SKM-1 (cell line): ENCODE results near the gene ZNF223.

Experiments used
- DNase-seq: peaks from one replicate; lab custom pipeline; 2025; ENCODE audit not compliant: unreplicated experiment; lab: John Stamatoyannopoulos, UW

The ZNF223 gene

DNA sequence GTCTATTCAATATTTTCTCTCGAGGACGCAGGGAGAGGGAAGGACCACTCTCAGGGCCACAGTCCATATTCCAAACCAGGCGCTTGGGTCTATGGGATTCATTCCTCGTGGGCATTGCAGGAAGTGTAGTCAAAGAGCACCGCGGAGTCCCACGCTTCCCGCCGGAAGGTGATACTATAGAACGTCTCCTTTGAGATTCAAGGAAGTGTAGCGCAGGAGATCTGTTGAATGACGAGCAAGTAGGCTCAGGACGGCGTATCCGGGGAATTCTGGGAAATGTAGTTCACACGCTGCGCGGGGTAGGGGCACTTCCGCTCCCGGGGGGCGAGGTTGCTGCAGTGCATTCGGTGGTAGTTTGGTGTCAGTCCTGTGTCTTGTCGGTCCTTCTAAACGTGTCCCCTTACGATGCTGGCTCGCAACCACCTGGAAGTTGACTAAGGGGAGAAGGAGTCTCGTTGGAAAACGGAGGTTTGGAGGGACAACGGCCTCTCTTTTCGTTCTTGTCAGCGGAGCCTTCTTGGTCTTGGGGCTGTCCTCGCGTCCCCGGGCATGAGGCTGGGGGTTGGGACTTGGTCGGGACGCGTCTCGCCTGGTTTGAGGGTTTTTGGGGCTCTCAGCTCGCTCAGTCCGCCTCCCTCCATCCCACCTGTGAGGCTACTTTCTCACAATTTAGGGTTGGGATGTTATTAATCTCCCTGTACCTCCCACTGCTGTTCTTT lies 20.1 kb downstream of the ZNF223 start, which contains the start of gene ZNF284:
TSS of gene ZNF284 (plus strand) at position 336 of the 719 bp plus-strand sequence. CDS start 4,231 bp downstream, outside the sequence.
- DNase-seq: peak; percentile 11

DNA sequence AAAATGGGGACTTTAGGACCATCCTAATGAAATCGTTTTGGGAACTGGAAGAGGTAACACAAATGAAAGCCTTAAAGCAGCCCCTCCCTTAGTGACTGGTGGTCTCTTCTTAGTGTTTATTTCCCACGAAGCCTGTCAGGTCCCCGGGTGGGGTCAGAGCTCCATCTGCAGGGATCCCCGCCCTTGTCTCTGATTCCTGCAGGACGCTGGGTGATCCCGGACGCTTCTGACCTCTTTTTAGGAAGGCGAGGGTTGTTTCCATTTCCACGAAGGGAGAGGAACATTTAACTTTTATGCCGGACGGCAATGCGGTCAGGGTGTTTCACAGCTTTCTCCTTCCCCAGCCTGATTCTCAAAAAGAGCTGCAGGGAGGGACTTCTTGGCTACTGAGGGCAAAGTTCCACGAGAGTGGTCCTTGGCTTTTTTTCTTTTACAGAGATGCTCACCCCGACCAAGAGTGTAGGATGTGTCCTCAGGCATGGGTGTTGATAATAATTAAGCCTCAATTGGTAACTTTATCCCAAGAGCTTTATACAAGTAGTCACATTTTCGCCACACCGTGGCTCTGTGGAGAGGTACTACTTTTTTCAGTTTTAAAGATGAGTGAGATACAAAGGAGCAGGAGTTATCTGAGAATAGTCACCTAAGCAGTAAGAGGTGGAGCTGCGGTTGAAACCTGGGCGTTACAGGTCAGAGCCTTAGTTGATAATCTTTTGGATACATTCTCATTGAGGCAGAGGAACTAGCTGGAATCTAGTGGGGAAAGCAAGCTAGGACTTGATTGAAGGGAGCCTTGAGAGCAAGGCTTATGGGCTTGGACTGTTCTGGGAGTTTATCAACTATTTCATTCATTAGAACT lies 20.9 kb downstream of the ZNF223 start:
- DNase-seq: no peak

DNA sequence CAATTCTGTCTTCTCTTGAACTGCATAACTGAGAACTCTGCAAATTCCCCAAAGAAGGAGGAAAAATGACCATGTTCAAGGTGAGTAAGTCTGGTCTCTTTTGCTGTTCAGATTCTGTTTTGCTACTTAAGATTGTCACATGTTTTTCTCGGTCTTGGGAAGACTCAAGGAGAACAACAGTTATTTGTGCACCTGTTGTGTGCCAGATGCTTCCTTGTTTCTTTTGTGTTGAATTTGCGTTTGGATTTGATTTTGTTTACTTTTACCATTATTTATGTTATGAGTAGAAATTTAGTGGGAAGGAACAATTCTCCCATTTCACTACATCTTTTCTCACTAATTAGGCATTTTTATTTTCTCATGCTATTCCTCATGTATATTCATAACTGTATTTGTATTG lies 24.5 kb downstream of the ZNF223 start:
- DNase-seq: no peak

DNA sequence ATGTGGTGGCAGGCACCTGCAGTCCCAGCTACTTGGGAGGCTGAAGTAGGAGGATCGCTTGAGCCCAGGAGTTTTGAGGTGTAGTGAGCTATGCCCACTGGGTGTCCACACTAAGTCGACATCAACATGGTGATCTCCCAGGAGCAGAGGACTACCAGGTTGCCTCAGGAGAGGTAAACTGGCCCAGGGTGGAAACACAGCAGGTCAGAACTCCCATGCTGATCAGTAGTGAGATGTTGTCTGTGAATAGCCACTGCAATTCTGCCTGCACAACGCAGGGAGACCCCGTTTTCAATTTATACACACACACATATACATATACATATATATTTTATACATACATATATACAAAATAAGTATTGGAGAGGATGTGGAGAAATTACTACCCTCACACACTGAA lies 40.3 kb downstream of the ZNF223 start:
- no peak for DNase-seq

DNA sequence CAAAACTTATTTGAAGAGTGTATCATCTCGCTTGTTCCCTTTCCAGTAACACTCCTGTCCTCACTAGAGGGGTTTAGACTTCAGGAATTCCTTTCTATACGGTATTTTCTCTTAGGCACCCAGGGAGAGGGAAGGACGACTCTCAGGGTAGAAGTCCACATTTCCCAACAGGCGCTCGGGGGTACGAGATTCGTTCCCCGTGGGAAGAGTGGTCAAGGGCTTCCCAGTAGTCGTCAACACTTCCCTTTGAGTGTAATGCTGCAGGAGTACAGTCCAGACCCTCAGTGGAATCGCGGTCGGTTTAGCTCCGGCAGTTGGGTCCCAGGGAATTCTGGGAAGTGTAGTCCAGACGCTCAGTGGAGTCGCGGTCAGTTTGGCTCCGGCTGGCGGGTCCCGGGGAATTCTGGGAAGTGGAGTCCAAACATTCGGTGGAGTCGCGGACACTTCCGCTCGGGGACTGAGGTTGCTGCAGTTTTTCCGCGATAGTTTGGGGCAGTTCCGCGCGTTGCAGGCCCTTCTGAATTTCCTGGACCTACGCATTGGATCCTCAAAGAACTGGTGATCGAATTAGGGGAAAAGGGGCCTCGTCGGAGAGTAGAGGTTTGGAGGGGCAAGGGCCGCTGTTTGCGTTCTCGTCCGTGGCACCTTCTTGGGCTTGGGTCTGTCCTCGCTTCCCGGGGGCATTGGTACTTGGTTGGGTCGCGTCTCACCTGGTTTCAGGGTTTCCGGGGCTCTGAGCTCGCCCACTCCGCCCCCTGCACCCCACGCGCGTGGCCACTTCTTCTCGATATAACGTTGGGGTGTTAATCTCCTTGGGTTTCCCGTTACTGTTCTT lies 42.3 kb downstream of the ZNF223 start, which contains the start of gene ZNF224:
TSS of gene ZNF224 (plus strand) at position 431 of the 835 bp plus-strand sequence. CDS start 3,513 bp downstream, outside the sequence.
- peak; percentile 41 for DNase-seq

DNA sequence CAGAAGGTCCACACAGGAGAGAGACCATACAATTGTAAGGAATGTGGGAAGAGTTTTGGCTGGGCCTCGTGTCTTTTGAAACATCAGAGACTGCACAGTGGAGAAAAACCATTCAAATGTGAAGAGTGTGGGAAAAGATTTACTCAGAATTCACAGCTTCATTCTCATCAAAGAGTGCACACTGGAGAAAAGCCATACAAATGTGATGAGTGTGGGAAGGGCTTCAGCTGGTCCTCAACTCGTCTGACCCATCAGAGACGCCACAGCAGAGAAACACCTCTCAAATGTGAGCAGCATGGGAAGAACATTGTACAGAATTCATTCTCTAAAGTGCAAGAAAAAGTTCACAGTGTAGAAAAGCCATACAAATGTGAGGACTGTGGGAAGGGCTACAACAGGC lies 55.9 kb downstream of the ZNF223 start:
- DNase-seq: no peak

DNA sequence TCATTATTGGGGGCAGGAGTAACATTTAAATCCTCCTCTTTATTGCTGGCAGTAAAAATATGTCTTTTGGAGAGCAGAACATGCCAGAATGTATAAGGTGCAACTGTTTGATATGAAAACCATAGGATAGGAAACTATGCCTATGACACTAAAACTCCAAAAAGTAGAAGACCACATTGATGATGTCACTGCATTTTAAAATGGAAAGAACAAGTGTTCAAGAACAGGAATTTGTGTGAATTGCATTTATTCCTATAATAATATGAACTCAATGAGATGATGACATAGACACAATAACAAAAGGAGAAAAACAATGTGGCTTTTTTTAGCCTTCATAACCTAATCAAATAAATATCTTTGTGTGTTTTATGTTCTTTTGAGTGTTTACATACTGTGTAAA lies 57.6 kb downstream of the ZNF223 start:
- no peak for DNase-seq

DNA sequence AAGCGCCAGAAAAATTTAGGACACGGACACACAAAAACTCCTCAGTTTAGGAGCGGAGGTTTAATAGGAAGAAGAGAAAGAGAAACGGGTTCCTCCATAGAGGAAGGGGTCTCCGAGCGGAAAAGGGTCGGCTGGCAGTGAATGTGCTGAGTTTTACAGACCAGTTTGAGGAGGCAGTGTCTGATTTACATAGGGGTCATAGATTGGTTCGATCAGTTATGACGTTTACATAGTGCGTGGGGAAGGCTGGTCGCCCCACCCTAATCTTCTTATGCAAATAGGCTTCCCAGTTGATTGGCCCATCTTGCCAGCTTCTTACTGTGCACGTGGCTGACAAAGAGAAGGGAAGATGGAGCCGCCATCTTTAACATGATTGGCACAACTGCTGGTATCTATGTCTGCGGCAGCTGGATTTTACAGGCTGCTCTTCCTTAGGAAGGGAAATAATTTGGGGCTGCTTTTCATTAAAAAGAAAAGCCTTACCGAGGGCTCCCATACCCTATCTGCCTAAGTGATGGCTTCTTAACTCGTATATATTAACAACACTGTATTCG lies 60.2 kb downstream of the ZNF223 start:
- DNase-seq: no peak

DNA sequence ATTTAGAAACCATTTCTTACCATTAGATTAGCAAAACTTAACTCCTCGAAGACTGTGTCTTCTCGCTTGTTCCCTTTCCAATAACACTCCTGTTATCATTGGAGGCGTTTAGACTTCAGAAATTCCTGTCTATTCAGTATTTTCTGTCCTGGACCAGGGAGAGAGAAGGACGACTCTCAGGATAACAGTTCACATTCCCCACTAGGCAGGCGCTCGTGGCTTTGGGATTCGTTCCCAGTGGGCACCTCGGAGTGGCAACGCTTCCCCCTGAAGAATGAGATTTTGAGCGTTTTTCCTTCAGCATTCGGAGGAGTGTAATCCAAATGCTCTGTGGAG lies 60.9 kb downstream of the ZNF223 start:
- DNase-seq: no peak

DNA sequence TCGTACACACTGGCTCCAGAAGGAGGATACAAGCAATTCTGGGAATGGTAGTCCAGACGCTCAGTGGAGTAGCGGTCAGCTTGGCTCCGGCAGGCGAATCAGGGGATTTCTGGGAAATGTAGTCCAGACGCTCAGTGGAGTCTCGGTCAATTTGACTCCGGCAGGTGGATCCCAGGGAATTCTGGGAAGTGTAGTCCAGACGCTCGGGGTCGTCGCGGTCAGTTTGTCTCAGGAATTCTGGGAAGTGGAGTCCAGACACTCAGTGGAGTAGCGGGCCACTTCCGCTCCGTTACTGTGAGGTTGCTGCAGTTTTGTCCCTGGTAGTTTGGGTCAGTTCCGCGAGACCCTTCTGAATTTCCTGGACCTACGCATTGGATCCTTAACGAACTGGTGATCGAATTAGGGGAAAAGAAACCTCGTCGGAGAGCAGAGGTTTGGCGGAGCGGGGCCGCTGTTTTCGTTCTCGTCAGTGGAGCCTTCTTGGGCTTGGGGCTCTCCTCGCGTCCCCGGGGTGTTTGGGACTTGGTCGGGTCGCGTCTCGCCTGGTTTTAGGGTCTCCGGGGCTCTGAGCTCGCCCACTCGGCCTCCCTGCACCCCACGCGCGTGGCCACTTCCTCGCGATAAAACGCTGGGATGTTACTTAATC lies 61.4 kb downstream of the ZNF223 start, which contains the start of gene ZNF225:
TSS of gene ZNF225 (plus strand) at position 262 of the 646 bp plus-strand sequence. CDS start 2,429 bp downstream, outside the sequence.
- DNase-seq: peak; percentile 70

DNA sequence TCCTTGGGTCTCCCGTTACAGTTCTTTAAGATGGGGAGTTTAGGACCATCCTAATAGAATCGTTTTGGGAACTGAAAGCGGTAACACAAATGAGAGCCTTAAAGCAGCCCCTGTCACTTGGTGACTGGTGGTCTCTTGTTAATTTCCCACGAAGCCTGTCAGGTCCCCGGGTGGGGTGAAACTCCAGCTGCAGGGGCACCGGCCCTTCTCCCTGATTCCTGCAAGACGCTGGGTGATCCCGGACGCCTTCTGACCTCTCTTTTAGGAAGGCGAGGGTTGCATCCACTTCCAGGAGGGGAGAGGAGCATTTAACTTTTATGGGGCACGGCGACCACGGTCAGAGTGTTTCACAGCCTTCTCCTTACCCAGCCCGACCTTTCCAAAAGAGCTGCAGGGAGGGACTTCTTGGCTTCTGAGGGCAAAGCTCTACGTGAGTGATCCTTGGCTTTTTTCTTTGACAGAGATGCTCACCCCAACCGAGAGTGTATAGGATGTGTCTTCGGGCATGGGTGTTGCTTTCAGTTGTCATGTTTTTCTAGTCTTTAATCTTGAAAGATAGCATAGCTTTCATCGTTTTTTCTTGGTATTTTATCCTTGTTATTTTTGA lies 62.1 kb downstream of the ZNF223 start:
- DNase-seq: no peak
